Uterus (tissue), 2 donors: ENCODE measurements around the gene SLC30A9.

ENCODE experiments used
- CTCF ChIP-seq, 4 experiments: fragments of 200-600 bp in 2 of 4; fragments of 450-650 bp in 2 of 4; sonication (generic) in 2 of 4; IDR thresholded peaks; one replicate each; pipeline ENCODE4 v1.5.1; 2016 to 2019; ENCODE audit warnings: antibody characterized with exemption in 4 of 4, mild to moderate bottlenecking in 2 of 4, moderate library complexity in 1 of 4
- POLR2A ChIP-seq, 2 donors: fragments of 450-650 bp; IDR thresholded peaks; one replicate each; pipeline ENCODE4 v1.6.1; 2016; ENCODE audit warnings: antibody characterized with exemption in 2 of 2, mild to moderate bottlenecking in 1 of 2, moderate library complexity in 1 of 2

- TF ChIP-seq CTCF (IDR thresholded peaks at IDR 0.05) (no peak), POLR2A (IDR thresholded peaks at IDR 0.05) (no peak)
These were observed 22.9 kb upstream of the SLC30A9 start for GRCh38 chr4:41967392-41967791.
